Small intestine (tissue), 7 donors: Measurements from ENCODE around the gene DISC1. TPM values are rescaled to one million over a fixed set of nuclear protein-coding genes. Genes with fewer than 3 reads are reported as not detected.

Experiments
- DNase-seq, 2 donors: peaks; one replicate each; pipeline versions ENCODE4 v3.0.0 to v3.0.0-alpha.2; 2013
- FAIRE-seq: peaks from 2 replicates; lab custom pipeline; 2012; peaks lifted over from hg19 to GRCh38; lab: Jason Lieb, UNC
- H3K27ac ChIP-seq, 3 donors: one replicate each; pipeline ENCODE4 v1.5.1; 2013; ENCODE audit warnings: low read length in 2 of 3, mild to moderate bottlenecking in 2 of 3, control low read depth in 1 of 3, inconsistent platforms in 1 of 3, low read depth in 1 of 3, moderate library complexity in 1 of 3
- H3K27me3 ChIP-seq, 3 donors: one replicate each; pipeline ENCODE4 v1.6.1; 2013; ENCODE audit warnings: low read length in 3 of 3, inconsistent platforms in 1 of 3; ENCODE audit not compliant: control insufficient read depth in 3 of 3, insufficient read depth in 3 of 3
- H3K36me3 ChIP-seq, 3 donors: one replicate each; pipeline ENCODE4 v1.6.1; 2013; ENCODE audit warnings: low read length in 3 of 3, inconsistent platforms in 1 of 3, low read depth in 1 of 3, mild to moderate bottlenecking in 1 of 3, moderate library complexity in 1 of 3; ENCODE audit not compliant: control insufficient read depth in 3 of 3, insufficient read depth in 2 of 3
- H3K4me1 ChIP-seq, 3 donors: one replicate each; pipeline ENCODE4 v1.6.1; 2013; ENCODE audit warnings: low read length in 2 of 3, inconsistent platforms in 1 of 3, low read depth in 1 of 3, mild to moderate bottlenecking in 1 of 3, moderate library complexity in 1 of 3; ENCODE audit not compliant: control insufficient read depth in 3 of 3, insufficient read depth in 2 of 3
- H3K4me3 ChIP-seq, 3 donors: one replicate each; pipeline ENCODE4 v1.5.1; 2013; ENCODE audit warnings: low read length in 3 of 3, control low read depth in 1 of 3, inconsistent platforms in 1 of 3, low read depth in 1 of 3, mild to moderate bottlenecking in 1 of 3, moderate library complexity in 1 of 3
- H3K9me3 ChIP-seq, 2 donors: one replicate each; pipeline ENCODE4 v1.6.1; 2013; ENCODE audit warnings: low read depth in 1 of 2, low read length in 1 of 2; ENCODE audit not compliant: control insufficient read depth in 2 of 2, insufficient read depth in 1 of 2
- whole genome bisulfite sequencing, 3 donors: extraction: QIAGEN DNeasy Blood & Tissue Kit; methylation state at CpG; one replicate each; pipeline ENCODE4 v1.1.7; 2013; 5-methylcytosine and 5-hydroxymethylcytosine counted together
- polyA plus RNA-seq, 4 donors: library from polyadenylated mRNA; stranded (reverse) in 3 of 4; unstranded in 1 of 4; fragments of 200-250 nt in 3 of 4; fragments of 120-200 nt in 1 of 4; gene quantifications; one replicate each; pipeline versions ENCODE4 v1.2.1 to v1.2.3, GENCODE V29; 2013
- donor health status: healthy with polysubstance abuse.
- donor health status: control.
- donor health status: control.
- donor health status: Bipolar disorder and iron deficiency.
- donor health status: healthy.

The DISC1 gene
- polyA plus RNA-seq, 4 donors: 0.27 to 2.1 (median 0.85) TPM; not detected in 1

- Histone ChIP-seq H3K27me3 (no peaks in the 10 kb centered on the region), H3K4me3 (no peak overlapping the region), H3K36me3 (no peaks in the 10 kb centered on the region), H3K9me3 (no peaks in the 10 kb centered on the region), H3K4me1 (no peaks in the 10 kb centered on the region), H3K27ac (no peak overlapping the region)
- FAIRE-seq: no peak
- DNase-seq: no peak
- 87 to 93% (median 91%) methylated on average over 7 of the region's 7 CpGs for WGBS, 3 donors
Observed at GRCh38 chr1:231853588-231854207, 227.1 kb downstream of the DISC1 start.

DNA sequence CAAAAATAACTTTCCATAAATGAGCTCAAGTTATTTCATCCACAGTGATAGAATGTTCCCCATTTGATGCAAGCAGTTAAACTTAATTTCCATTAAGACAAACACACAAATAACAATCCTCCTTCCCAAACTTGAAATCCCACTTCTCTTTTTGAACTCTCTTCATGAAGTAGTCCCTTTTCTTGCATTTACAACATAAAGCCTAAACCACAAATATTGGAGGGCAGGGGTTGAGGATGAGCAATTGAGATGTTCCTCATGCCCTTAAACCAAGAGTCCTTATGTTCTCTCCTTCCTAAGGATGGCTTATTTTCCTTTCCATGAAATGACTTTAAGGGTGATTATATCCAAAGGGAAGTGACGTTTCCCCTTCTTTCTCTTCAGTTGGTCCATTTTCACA lies 228.8 kb downstream of the DISC1 start:
- Histone ChIP-seq H3K4me3 (no peak overlapping the region), H3K9me3 (no peaks in the 10 kb centered on the region), H3K4me1 (no peaks in the 10 kb centered on the region), H3K36me3 (no peaks in the 10 kb centered on the region), H3K27me3 (no peaks in the 10 kb centered on the region), H3K27ac (no peak overlapping the region)
- DNase-seq (no peak), FAIRE-seq (no peak)
- 73 to 89% (median 82%) methylated on average over 1 of the region's 1 CpG for WGBS, 3 donors

- H3K27me3 ChIP-seq: no peaks in the 10 kb centered on the region
- H3K36me3 ChIP-seq: no peaks in the 10 kb centered on the region
- H3K9me3 ChIP-seq: no peaks in the 10 kb centered on the region
- no peak for FAIRE-seq
- DNase-seq: no peak
- H3K27ac ChIP-seq: no peak overlapping the region
- 91 to 93% (median 91%) methylated on average over 5 of the region's 5 CpGs for WGBS, 3 donors
- H3K4me1 ChIP-seq: no peaks in the 10 kb centered on the region
- H3K4me3 ChIP-seq: no peak overlapping the region
Observed at GRCh38 chr1:231855926-231856325, 229.3 kb downstream of the DISC1 start.

GRCh38 chr1:231856426-231856825 lies 229.8 kb downstream of the DISC1 start:
- FAIRE-seq: no peak
- H3K27me3 ChIP-seq: no peaks in the 10 kb centered on the region
- H3K4me3 ChIP-seq: no peak overlapping the region
- WGBS, 3 donors: 89 to 96% (median 94%) methylated on average over 3 of the region's 3 CpGs
- no peaks in the 10 kb centered on the region for H3K4me1 ChIP-seq
- no peak for DNase-seq
- H3K27ac ChIP-seq: no peak overlapping the region
- H3K9me3 ChIP-seq: no peaks in the 10 kb centered on the region
- no peaks in the 10 kb centered on the region for H3K36me3 ChIP-seq

- no peaks in the 10 kb centered on the region for H3K27me3 ChIP-seq
- H3K9me3 ChIP-seq: no peaks in the 10 kb centered on the region
- H3K27ac ChIP-seq: no peak overlapping the region
- H3K36me3 ChIP-seq: no peaks in the 10 kb centered on the region
- no peak for FAIRE-seq
- no peak for DNase-seq
- H3K4me1 ChIP-seq: no peaks in the 10 kb centered on the region
- 91 to 97% (median 95%) methylated on average over 4 of the region's 4 CpGs for WGBS, 3 donors
- no peak overlapping the region for H3K4me3 ChIP-seq
Observed at GRCh38 chr1:231856894-231857293, 230.3 kb downstream of the DISC1 start.

DNA sequence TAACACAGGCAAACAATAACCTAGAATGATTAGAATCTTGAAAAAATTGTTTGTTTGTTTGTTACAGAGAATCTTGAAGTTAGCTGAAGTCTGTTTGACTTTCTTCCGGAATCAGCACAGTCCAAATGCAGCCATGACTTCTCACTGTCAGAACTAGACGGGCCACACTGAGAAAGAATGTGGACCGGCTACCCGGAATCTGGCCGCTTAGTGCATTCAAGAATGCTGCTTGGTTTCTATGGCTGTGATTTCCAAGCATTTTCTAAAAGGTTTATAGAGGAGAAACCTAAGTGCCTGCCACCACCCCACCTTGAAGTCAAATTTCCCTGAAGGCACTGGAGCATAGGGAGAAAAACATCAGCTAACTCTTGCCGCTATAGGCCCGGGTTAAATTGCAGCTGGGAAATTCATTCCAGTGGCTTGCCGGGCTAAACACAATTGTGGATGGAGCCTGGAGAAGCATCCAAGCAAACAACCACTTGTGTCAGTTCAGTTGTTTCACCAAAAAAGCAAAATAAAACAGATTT lies 231.1 kb downstream of the DISC1 start:
- no peak overlapping the region for H3K4me3 ChIP-seq
- no peaks in the 10 kb centered on the region for H3K36me3 ChIP-seq
- H3K9me3 ChIP-seq: no peaks in the 10 kb centered on the region
- H3K27ac ChIP-seq: no peak overlapping the region
- no peaks in the 10 kb centered on the region for H3K4me1 ChIP-seq
- FAIRE-seq (no peak), DNase-seq (no peak)
- H3K27me3 ChIP-seq: no peaks in the 10 kb centered on the region
- WGBS, 3 donors: 92 to 95% (median 95%) methylated on average over 8 of the region's 8 CpGs

GRCh38 chr1:231860221-231861088 lies 233.9 kb downstream of the DISC1 start:
- DNase-seq (no peak), FAIRE-seq (no peak)
- no peaks in the 10 kb centered on the region for H3K4me1 ChIP-seq
- H3K27me3 ChIP-seq: no peaks in the 10 kb centered on the region
- no peaks in the 10 kb centered on the region for H3K36me3 ChIP-seq
- H3K27ac ChIP-seq: no peak overlapping the region
- 86 to 90% (median 89%) methylated on average over 5 of the region's 5 CpGs for WGBS, 3 donors
- no peaks in the 10 kb centered on the region for H3K9me3 ChIP-seq
- no peak overlapping the region for H3K4me3 ChIP-seq

- no peaks in the 10 kb centered on the region for H3K36me3 ChIP-seq
- FAIRE-seq: no peak
- no peak overlapping the region for H3K27ac ChIP-seq
- no peak for DNase-seq
- peaks cover 0 to 3% (median 0%) of the 10 kb centered on the region in 3 donors for H3K4me1 ChIP-seq
- H3K27me3 ChIP-seq: no peaks in the 10 kb centered on the region
- WGBS, 3 donors: 67 to 80% (median 75%) methylated on average over 7 of the region's 7 CpGs
- H3K9me3 ChIP-seq: no peaks in the 10 kb centered on the region
- H3K4me3 ChIP-seq: no peak overlapping the region
Observed at GRCh38 chr1:231861541-231862481, 235.2 kb downstream of the DISC1 start.
